Activated CD4-positive, alpha-beta memory T cell treated with anti-CD3 and anti-CD28 coated beads for 36 hours (primary cell): ENCODE results near the gene NFIA. TPM values are rescaled to one million over a fixed set of nuclear protein-coding genes. Genes with fewer than 3 reads are reported as not detected.

Experiments used
- CTCF ChIA-PET: fragments of 350-600 bp; sonication (Branson Sonifier 250); formaldehyde crosslinking; loops from one replicate; lab custom pipeline; 2021; ENCODE audit warnings: antibody characterized with exemption, inconsistent platforms; lab: Charles Lee
- POLR2A ChIA-PET: fragments of 350-600 bp; sonication (Branson Sonifier 250); formaldehyde crosslinking; loops from one replicate; lab custom pipeline; 2021; ENCODE audit warnings: antibody characterized with exemption; lab: Charles Lee
- DNase-seq: peaks from one replicate; pipeline ENCODE4 v3.0.0-alpha.2; 2020
- H3K27ac Mint-ChIP-seq: one replicate; pipeline ENCODE4 v1.8.0; 2021; ENCODE audit warnings: mixed read lengths
- H3K27me3 Mint-ChIP-seq: one replicate; pipeline ENCODE4 v1.8.0; 2021; ENCODE audit warnings: mixed read lengths
- H3K36me3 Mint-ChIP-seq: one replicate; pipeline ENCODE4 v1.8.0; 2021; ENCODE audit warnings: mixed read lengths
- H3K4me1 Mint-ChIP-seq: one replicate; pipeline ENCODE4 v1.8.0; 2021; ENCODE audit warnings: low read depth, mixed read lengths
- H3K4me3 Mint-ChIP-seq: one replicate; pipeline ENCODE4 v1.8.0; 2021; ENCODE audit warnings: mild to moderate bottlenecking, mixed read lengths
- H3K9me3 Mint-ChIP-seq: one replicate; pipeline ENCODE4 v1.8.0; 2021; ENCODE audit warnings: mixed read lengths
- intact Hi-C: fragments of 100-400 bp; cut with micrococcal nuclease; formaldehyde crosslinking; loops from one replicate; pipeline ENCODE4 v1.15.1; 2023
- total RNA-seq, 2 experiments: library from RNA; stranded (reverse); gene quantifications; one replicate each; pipeline ENCODE4 v1.2.3, GENCODE V29; 2021

NFIA gene
- total RNA-seq, 2 experiments from 2014 or later, result 5.3 to 7.1 TPM

DNA sequence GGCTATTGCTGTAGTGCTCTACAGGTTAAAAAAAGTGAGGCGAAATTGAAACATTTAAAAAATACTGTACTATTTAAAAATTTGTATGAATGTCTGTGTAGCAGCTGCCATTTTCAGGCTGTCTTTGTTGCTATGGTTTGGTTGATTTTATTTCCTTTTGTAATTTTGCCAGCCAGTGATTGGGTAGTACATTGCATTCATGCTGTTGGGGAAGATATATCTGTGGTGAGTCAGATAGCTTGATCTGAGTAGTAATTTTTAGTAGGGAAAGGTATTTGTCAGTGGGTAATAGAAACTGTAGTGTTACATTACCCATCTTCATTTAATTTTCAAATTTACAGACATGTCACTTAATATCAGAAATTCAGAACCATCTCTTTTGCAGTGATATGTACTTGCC lies 15.0 kb downstream of the NFIA start:
- H3K4me1 Mint-ChIP-seq, result peaks cover 15% of the 10 kb centered on the region
- H3K9me3 Mint-ChIP-seq, result no peaks in the 10 kb centered on the region
- H3K27ac Mint-ChIP-seq, result no peak overlapping the region
- intact Hi-C loops, result no loop called here
- DNase-seq, result no peak
- POLR2A ChIA-PET, result no interaction called here
- peaks cover 2% of the 10 kb centered on the region for H3K36me3 Mint-ChIP-seq
- CTCF ChIA-PET, result no interaction called here
- no peak overlapping the region for H3K4me3 Mint-ChIP-seq
- peaks cover 2% of the 10 kb centered on the region for H3K27me3 Mint-ChIP-seq

DNA sequence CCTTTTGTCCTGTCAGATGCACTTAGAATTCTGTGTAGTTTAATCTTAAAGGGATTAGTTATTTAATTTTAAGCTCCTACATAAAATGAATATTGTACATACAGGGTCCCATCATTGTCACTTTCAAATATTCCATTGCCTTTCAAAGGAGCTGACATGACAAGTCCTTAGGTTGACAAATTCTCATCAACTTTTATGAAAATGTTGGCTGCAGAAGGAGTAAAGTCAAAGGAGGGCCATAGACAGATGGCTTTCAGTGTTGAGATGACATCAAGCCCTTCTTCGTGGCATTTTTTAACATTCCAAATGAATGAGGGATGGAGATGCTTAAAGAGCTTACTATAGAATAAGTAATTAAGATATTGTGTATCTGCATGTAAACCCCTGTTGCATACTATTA lies 15.4 kb downstream of the NFIA start:
- no peaks in the 10 kb centered on the region for H3K36me3 Mint-ChIP-seq
- CTCF ChIA-PET, result no interaction called here
- H3K27me3 Mint-ChIP-seq, result peaks cover 2% of the 10 kb centered on the region
- POLR2A ChIA-PET, result no interaction called here
- intact Hi-C loops, result no loop called here
- no peak for DNase-seq
- peaks cover 15% of the 10 kb centered on the region for H3K4me1 Mint-ChIP-seq
- H3K27ac Mint-ChIP-seq, result no peak overlapping the region
- no peak overlapping the region for H3K4me3 Mint-ChIP-seq
- H3K9me3 Mint-ChIP-seq, result no peaks in the 10 kb centered on the region

- ChIA-PET POLR2A (no interaction called here), CTCF (no interaction called here)
- H3K36me3 Mint-ChIP-seq, result no peaks in the 10 kb centered on the region
- peaks cover 15% of the 10 kb centered on the region for H3K4me1 Mint-ChIP-seq
- H3K27ac Mint-ChIP-seq, result no peak overlapping the region
- peaks cover 2% of the 10 kb centered on the region for H3K27me3 Mint-ChIP-seq
- H3K4me3 Mint-ChIP-seq, result no peak overlapping the region
- no peak for DNase-seq
- H3K9me3 Mint-ChIP-seq, result no peaks in the 10 kb centered on the region
- intact Hi-C loops, result no loop called here
These were observed 16.0 kb downstream of the NFIA start for GRCh38 chr1:61098333-61098732.

DNA sequence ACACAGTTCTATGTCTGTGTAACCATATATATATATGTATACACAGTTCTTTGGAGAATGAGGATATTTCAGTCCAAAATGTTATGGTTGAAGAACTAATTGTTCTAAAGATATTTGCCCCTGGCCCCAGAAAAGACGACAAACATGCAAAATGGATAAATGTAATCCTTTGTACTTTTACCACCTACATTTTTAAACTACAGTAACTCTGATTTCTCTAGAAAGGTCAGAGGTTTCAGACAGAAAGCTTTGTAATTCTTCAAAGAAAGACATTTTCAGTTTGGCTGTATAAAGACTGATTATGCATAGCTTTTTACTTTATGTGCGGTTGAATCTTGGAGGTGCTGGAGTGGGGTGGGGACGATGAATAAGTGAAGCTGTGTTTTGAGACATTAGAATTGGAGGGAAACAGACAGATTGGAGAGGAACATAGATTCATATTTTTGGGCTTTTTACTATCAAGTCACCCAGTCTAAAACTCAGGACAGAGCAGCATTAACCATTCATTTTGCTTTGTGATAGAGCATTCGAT lies 16.6 kb downstream of the NFIA start:
- H3K27me3 Mint-ChIP-seq, result peaks cover 2% of the 10 kb centered on the region
- intact Hi-C loops, result no loop called here
- CTCF ChIA-PET, result no interaction called here
- no peaks in the 10 kb centered on the region for H3K36me3 Mint-ChIP-seq
- H3K9me3 Mint-ChIP-seq, result no peaks in the 10 kb centered on the region
- H3K4me3 Mint-ChIP-seq, result no peak overlapping the region
- no peak for DNase-seq
- POLR2A ChIA-PET, result interaction anchor here (0.9 kb wide), 1 partner anchor 13 kb away, joined by 3 read pairs; no protein-coding TSS in a partner anchor
- no peak overlapping the region for H3K27ac Mint-ChIP-seq
- H3K4me1 Mint-ChIP-seq, result peaks cover 15% of the 10 kb centered on the region

DNA sequence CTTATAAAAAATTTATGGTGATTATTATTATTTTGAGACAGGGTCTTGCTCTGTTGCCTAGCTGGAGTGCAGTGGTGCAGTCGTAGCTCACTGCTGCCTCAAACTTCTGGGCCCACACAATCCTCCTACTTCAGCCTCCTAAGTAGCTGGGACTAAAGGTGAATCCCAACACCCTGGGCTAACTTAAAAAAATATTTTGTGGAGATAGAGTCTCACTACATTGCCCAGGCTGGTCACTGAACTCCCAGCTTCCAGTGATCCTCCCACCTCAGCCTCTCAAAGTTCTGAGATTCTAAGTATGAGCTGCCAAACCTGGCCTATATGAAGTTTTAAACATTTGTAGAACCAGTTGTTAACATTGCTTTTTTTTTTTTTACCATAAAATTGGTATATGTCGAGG lies 18.2 kb downstream of the NFIA start:
- Mint-ChIP-seq H3K27ac (no peak overlapping the region), H3K9me3 (no peaks in the 10 kb centered on the region), H3K36me3 (no peaks in the 10 kb centered on the region), H3K27me3 (no peaks in the 10 kb centered on the region), H3K4me1 (peaks cover 9% of the 10 kb centered on the region), H3K4me3 (no peak overlapping the region)
- CTCF ChIA-PET, result no interaction called here
- DNase-seq, result no peak
- POLR2A ChIA-PET, result no interaction called here
- intact Hi-C loops, result no loop called here

GRCh38 chr1:61101536-61101935 lies 19.2 kb downstream of the NFIA start:
- POLR2A ChIA-PET, result no interaction called here
- Mint-ChIP-seq H3K27me3 (no peaks in the 10 kb centered on the region), H3K4me3 (no peak overlapping the region), H3K9me3 (no peaks in the 10 kb centered on the region), H3K27ac (no peak overlapping the region), H3K4me1 (peaks cover 9% of the 10 kb centered on the region), H3K36me3 (no peaks in the 10 kb centered on the region)
- intact Hi-C loops, result no loop called here
- CTCF ChIA-PET, result no interaction called here
- DNase-seq, result no peak

DNA sequence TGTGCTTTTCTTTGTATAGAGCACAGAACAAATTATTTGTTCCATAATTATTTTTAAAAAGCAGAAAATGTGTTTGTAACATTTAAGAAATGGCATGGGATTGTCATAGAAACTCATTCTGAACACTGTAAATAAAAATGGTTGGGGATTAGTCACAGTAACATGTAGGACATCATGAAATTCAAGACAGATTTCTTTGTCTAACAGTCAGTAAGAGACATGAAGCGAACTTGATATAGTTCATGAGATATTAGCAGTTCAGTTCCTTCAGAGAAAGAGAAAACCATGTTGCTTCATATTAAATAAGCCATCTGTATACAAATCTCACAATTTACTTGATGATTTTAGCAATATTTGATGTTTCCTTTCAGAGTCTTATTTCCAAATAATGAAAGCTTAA lies 19.7 kb downstream of the NFIA start:
- Mint-ChIP-seq H3K9me3 (no peaks in the 10 kb centered on the region), H3K27me3 (no peaks in the 10 kb centered on the region), H3K27ac (no peak overlapping the region), H3K36me3 (no peaks in the 10 kb centered on the region), H3K4me1 (peaks cover 9% of the 10 kb centered on the region), H3K4me3 (no peak overlapping the region)
- ChIA-PET CTCF (interaction anchor here (1.4 kb wide), 1 partner anchor 60 kb away, joined by 3 read pairs; no protein-coding TSS in a partner anchor), POLR2A (no interaction called here)
- DNase-seq, result no peak
- intact Hi-C loops, result no loop called here

- CTCF ChIA-PET, result interaction anchor here (1.4 kb wide), 1 partner anchor 60 kb away, joined by 3 read pairs; no protein-coding TSS in a partner anchor
These were observed 20.3 kb downstream of the NFIA start for GRCh38 chr1:61102621-61103020.

DNA sequence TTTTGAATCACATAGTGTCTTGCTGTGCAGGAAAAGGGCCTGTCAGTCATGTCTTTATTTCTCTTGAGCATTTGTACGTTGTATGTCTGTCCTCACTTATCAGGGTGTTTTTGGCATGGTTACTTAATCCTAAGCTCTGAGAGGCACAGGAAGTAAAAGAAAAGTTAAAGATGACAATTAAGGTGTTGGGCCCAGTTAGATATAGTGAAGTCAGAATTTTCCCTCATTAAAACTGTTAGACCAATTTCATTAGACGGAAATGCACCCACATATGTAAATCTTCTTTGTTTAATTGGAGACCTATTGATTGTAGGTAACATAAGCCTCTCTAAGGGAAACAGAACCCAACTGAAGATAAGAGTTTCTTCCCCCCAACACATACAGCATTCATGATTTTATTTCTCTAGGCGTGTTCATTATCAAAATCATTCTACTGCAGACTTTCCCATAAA lies 21.9 kb downstream of the NFIA start:
- ChIA-PET CTCF (no interaction called here), POLR2A (no interaction called here)
- Mint-ChIP-seq H3K4me1 (no peaks in the 10 kb centered on the region), H3K4me3 (no peak overlapping the region), H3K36me3 (peaks cover 2% of the 10 kb centered on the region), H3K9me3 (no peaks in the 10 kb centered on the region), H3K27me3 (no peaks in the 10 kb centered on the region), H3K27ac (no peak overlapping the region)
- intact Hi-C loops, result no loop called here
- DNase-seq, result no peak

More at GRCh38 chr1:61102621-61103020, 20.3 kb downstream of the NFIA start:
- Mint-ChIP-seq H3K36me3 (no peaks in the 10 kb centered on the region), H3K27ac (no peak overlapping the region), H3K9me3 (no peaks in the 10 kb centered on the region), H3K27me3 (no peaks in the 10 kb centered on the region), H3K4me1 (peaks cover 5% of the 10 kb centered on the region), H3K4me3 (no peak overlapping the region)
- no peak for DNase-seq
- intact Hi-C loops, result no loop called here
- POLR2A ChIA-PET, result no interaction called here

GRCh38 chr1:61107638-61108037 lies 25.3 kb downstream of the NFIA start:
- CTCF ChIA-PET, result no interaction called here
- Mint-ChIP-seq H3K36me3 (peaks cover 2% of the 10 kb centered on the region), H3K9me3 (no peaks in the 10 kb centered on the region), H3K4me1 (no peaks in the 10 kb centered on the region), H3K27ac (no peak overlapping the region), H3K27me3 (no peaks in the 10 kb centered on the region), H3K4me3 (no peak overlapping the region)
- POLR2A ChIA-PET, result no interaction called here
- intact Hi-C loops, result no loop called here
- DNase-seq, result no peak

- ChIA-PET CTCF (no interaction called here), POLR2A (no interaction called here)
- intact Hi-C loops, result no loop called here
- Mint-ChIP-seq H3K9me3 (no peaks in the 10 kb centered on the region), H3K36me3 (peaks cover 2% of the 10 kb centered on the region), H3K27ac (no peak overlapping the region), H3K27me3 (no peaks in the 10 kb centered on the region), H3K4me3 (no peak overlapping the region), H3K4me1 (no peaks in the 10 kb centered on the region)
- DNase-seq, result no peak
These were observed 26.8 kb downstream of the NFIA start for GRCh38 chr1:61109158-61109557.

DNA sequence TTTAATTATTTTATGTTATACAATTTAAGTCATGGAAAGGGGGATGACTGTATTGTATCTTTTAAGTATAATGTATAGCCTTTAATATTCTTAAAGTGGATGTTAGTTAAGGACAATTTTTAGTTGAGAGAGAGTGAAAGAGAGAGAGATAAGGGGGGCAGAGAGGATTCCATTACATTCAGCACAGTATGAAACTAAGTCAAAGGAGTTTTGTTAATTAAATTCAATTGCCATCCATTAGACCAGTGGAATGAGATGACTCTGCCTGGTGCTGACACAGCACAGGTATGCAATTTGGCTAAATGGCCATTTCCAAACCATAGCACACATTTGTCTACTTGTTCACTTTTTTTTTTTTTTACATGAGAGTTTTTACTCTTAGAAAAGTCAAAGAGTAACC lies 27.5 kb downstream of the NFIA start:
- ChIA-PET POLR2A (no interaction called here), CTCF (no interaction called here)
- Mint-ChIP-seq H3K4me3 (no peak overlapping the region), H3K27me3 (no peaks in the 10 kb centered on the region), H3K9me3 (no peaks in the 10 kb centered on the region), H3K36me3 (peaks cover 2% of the 10 kb centered on the region), H3K4me1 (no peaks in the 10 kb centered on the region), H3K27ac (no peak overlapping the region)
- DNase-seq, result no peak
- intact Hi-C loops, result no loop called here

DNA sequence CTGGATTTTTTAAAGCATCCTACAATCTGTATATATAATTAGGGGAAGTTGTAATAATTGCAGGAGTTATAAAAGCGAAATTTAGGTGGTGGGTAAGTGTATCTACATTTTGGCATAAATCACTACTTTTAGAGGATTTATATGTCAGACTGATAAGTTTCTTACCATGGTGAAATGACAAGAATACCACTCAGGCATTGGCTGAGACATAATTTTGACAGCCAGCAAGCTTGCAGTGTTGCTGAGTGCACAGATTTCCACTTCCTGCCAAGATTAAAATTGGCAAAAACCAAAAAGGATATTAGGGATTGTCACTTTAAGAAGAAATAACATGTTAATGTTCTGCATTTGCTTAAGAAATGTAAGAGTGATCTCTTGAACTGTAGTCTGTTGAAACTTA lies 28.2 kb downstream of the NFIA start:
- no peak for DNase-seq
- Mint-ChIP-seq H3K4me3 (no peak overlapping the region), H3K27ac (no peak overlapping the region), H3K9me3 (no peaks in the 10 kb centered on the region), H3K36me3 (peaks cover 2% of the 10 kb centered on the region), H3K4me1 (no peaks in the 10 kb centered on the region), H3K27me3 (peaks cover 2% of the 10 kb centered on the region)
- intact Hi-C loops, result no loop called here
- ChIA-PET CTCF (no interaction called here), POLR2A (no interaction called here)
